Stimulated activated CD4-positive, alpha-beta T cell treated with anti-CD3 and anti-CD28 coated beads, Interleukin-2, amount 100 ng/mL, for 24 hours (primary cell): ENCODE data around the gene NUDT4.
"Not testable (repeated sequence)": the region's sequence is repeated elsewhere in the genome, so short reads cannot be mapped to it uniquely, and the experiment has no call there.

Experiments
- DNase-seq, 2 donors: peaks; one replicate each; pipeline ENCODE4 v3.0.0-alpha.2; 2020

Gene NUDT4

DNA sequence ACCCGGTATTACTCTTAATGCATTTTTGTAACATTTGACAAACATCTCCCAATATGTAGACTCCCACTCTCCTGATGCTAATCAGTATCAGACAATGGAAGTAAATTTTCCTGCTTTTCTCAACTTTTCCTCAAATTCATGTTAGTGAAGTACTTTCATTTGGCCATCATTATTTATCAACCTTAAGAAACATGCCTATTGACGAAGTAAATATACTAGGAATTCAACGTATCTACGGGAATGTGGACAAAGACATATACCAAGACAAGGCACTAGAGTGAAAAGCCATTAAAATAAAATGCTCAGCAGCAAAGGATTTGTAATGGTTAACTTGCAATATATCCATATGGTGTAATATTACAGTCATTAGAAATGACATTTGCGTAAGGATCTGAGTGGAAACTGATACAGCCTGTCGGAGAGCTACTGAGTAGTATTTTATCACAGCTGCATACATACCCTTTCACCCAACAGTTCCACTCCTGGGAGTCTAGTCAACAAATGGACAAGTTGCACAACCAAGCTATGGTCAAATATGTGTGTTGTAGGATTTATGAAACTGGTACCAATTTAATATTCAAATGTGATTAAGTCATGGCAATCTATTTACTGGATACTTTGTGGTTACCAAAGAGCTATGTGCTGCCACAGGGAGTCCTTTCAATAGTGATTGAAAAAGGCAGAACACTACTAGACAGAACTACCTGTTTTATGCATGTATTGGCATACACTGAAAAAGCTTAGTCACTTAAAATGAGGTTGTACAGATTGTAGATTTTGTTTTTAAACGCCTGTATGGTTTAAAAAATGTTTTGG, 26.5 kb downstream of the NUDT4 start:
- no peak for DNase-seq

DNA sequence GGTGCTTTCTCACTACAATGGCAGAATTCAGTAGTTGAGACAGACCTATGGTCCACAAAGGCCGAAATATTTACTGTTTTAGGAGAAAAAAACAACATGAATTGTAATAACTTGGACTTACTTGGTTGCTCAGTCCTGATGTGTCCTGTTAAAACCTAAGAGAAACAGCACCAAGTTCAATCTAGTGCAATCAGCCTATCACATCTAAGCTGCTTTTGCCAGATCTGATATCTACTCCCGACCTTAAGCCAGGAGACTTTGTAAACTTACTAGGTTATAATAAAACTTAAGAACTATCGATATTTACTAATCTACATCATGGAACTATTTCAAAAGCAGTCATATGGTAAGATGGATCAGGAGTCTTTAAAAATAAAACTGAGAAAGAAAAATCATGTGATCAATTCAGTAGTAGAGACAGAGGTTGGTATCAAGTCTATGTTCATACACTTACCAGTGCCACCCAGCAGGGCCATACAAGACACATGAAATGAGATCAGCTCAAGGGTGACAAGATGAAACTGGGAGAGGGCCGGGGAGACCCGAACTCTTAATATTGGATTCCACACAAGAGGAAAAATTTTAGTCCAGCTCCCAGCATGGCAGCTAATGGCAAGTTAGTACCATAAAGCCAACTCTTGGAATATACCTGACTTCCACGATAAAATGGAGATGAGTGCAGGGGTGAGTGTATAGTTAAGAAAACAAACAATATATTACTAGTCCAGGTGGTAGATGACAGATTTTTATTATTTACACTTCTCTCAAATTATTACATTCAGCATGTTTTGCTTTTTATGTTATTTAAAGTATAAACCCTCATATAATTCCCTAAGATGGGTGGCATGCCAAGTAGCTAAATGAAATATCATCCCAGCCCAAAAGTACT, 27.5 kb downstream of the NUDT4 start:
- DNase-seq = no peak

DNA sequence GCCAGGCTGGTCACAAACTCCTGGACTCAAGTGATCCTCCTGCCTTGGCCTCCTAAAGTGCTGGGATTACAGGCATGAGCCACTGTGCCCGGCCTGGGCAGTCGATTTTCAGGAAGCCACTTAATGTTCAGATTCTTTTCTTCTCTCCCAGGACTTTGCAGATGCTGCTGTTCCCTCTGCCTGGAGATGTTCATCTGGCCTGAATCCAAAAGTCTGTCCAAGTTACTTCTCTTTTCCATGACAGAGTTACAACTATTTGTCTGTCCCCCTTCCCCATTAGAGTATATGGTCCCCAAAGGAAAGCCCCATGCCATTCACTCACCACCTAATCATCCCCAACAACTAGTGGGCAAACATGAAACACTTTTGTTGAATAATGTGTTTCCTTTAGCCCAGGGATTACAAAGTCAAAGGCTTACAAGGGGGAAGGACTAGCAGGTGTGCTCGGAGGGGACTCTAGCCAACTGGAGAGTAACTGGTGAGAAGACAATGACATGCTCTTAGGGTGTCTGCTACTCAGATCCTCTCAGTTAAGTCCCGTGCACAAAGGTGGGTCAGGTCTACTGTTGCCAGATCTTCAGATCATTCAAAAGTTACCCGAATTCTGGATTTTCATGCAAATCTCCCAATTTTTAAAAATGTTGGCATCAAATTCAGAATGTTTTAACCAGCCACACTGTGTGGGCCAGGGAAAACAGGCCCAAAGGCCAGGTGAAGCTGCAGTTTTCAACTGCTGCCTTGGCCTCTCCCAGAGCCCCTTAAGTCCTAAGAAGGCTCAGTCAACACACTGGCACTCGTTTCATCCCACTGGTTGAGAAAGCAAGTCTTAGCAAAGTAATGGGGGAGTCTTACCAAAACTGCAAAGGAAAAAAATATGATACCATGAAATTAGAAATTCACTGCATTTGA, 29.6 kb downstream of the NUDT4 start:
- DNase-seq = no peak

DNA sequence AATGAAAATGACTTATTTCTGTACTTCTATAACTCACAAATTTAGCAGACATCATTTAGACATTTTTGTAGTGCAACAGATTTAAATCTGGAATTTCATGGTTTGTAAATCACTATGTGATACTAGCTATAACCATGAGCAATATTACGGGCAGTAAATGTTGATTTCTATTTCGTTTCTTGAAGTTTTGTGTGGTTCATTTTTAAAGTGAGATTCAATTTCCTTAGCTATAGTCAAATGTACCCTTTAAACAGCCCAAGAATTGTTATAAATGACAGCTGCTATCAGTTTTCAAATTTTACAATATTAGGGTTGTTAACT, 30.2 kb downstream of the NUDT4 start:
- DNase-seq = no peak

DNA sequence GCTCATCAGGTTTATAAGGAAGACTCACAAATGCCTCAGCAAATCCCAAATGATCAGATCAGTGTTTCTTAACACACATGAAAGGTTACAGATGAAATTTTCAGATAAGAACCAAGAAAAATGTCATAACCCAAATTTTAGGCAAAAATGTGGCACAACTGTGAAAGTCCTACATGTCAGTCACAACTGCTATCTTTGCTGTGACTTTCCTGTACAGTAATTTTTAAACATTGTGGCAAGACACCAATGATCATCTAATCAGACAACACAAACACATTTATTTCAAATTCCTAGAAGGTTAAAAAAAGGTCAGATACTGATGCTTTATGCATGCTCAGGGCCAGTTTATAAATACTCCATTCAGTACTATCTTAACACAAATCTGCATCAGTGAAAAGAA, 31.1 kb downstream of the NUDT4 start:
- DNase-seq = no peak

DNA sequence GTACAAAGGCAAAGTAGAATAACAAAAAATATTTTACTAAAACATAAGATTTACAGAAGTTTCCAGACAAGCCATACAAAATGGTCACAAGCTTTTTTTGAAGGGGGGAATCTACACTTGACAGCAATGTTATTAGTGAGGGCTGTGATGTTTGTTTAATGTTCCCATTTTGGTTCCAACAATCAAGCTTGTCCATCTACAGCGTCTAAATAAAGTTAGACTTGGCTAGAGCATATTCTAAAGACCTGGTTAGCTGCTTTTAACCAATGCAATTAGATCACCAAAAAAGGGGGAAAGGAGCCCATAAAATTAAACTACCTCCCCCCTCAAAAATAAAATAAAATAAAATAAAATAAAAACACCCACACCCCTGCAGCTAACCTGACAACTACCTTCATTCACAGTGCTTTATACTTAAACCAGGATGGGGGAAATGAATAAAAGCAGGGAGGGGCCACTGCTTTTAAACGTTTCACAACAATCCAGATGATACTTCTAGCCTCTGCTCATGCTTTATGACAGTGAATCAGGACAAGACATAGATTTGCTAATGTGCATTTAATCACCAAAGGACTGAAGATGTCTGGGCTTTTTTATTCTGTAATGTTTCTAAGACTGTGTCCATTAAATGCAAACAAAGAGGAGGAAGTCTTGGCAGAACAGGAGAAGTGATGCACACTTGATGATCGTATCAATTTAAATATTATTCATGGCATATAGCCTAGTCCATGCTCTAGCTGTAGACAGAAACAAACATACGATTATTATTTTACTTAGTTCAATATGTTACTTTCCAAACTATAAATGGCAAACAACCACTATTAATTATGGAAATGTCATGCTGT, 31.8 kb downstream of the NUDT4 start:
- not testable (repeated sequence) for DNase-seq

DNA sequence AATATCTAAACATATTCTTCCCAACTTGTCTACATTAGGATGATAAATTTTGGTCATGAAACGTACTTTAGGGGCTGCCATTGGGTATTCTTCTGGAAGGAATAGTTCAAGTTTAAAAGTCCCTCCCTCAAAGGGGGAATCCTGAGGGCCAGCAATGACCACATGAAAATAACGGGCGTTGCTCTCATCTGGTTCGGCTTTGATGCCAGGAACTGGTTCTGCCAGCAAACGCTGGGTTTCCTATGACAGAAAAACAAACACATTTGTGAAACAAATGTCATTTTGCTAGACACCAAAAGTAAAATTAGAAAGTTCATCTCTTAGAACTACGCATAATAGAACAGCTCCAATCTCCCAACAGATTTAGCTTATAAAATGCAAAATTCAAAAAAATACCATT, 33.3 kb downstream of the NUDT4 start:
- DNase-seq = not testable (repeated sequence)

DNA sequence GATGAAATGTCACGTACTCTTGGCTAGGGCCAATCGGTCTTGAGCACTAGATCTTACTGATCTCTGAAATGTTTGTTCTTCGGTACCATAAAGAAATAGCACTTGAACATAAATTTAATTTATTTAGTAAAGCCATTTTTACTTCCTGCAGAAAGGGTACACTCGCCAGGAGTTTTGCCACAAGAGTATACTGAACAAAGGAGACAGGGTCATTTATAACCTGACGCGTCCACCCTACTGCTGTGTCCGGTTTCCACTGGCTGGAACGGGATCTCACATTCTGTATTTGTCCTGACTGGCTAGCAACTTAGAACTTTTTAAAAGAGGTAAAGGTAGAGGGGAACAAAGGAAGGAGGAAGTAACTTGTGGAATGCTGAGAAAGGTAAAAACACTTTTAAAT, 34.7 kb downstream of the NUDT4 start:
- DNase-seq = not testable (repeated sequence)

DNA sequence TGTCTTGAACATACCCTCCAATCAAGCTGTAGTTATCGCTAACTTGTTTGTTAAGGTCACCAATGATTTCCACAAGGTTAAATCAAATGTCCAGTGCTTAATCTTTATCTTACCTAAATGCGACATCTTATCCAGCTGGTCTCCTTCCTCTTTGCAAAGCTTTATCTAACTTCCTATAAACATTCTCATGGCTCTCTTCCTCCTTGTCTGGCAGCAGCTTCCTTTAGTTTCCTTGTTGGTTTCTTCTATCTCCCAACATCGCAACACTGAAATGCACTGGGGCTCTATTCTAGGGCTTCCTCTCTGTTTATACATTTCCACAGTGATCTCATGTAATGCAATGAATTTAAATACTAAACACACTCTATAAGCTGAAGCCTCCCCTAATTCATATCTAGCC, 35.3 kb downstream of the NUDT4 start:
- DNase-seq = no peak

DNA sequence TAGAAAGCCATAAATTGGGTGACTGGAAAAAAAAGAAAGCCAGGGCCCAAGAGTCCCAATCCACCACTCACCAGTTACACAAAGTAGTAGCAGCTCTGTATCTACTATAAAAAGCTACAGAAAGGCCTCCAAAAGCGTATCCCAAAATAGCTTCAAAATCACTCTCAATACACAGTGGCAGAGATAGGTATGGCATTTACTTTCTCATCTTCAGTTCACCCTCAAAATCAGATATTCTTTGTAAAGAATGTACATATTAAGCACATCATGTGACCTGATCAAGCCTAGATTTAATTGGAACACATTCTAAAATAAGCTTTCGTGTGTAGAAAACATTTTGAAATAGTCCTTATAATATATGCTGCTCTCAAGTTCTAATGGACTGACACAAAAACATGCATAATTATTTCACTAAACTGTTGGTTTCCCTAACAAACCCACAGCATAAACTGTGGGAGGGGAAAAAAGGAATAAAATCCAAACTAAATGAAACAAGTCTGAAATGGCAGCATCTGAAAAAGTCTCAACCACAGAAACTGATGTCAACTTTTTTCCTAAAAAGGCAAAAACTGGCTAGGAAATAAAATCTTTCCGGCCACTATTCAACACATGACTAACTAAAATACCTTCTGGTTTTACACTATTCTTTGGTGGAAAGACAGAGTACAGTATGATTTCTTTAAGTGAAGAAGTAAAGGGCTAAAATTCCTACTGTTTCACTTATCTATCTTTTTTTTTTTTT, 38.2 kb downstream of the NUDT4 start:
- no peak for DNase-seq

DNA sequence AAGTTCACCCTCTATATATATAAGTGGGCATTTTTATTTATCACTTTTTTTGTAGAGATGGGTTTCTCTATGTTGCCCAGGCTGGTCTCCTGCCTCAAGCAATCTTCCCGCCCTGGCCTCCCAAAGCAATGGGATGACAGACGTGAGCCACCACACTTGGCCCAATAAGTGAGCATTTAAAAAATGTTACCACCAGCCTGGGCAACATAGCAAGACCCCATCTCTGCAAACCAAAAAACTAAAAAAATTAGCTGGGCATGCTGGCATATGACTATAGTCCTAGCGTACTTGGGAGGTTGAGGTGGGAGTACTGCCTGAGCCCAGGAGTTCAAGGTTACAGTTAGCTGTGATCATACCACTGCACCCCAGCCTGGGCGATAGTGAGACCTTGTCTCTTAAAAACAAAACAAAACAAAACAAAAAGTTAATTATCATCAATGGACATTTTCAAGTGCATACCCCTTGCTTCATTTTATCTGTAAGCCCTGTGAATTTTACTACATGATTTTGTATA, 40.3 kb downstream of the NUDT4 start:
- DNase-seq = no peak

DNA sequence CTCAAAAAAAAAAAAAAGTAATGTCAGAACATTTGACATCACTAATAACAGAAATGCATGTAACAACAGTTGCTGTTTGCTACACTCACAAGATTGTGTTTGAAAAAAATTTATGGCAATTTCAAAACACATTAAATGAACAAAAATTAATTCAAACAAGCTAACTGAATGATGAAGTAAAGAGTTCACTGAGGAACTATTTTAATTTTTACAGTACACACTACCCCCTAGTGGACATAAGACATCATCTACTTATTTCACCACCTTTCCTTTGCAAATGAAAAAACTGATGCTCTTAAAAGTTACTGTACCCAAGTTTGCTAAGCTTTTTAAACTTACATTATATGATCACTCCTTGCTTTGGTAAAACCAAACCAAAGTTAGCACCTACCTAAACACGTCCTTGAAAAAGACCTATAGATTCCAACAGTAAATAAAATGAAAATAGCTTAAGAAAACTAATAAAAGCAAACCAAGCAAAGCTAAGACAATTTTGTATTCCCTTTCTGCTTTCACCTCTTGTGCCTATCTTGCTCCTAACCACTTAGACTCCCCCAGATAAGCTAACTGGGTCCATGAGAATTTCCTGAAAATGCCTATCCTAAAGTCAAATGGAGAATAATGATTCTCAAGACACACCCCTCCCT, 41.8 kb downstream of the NUDT4 start:
- DNase-seq = no peak

DNA sequence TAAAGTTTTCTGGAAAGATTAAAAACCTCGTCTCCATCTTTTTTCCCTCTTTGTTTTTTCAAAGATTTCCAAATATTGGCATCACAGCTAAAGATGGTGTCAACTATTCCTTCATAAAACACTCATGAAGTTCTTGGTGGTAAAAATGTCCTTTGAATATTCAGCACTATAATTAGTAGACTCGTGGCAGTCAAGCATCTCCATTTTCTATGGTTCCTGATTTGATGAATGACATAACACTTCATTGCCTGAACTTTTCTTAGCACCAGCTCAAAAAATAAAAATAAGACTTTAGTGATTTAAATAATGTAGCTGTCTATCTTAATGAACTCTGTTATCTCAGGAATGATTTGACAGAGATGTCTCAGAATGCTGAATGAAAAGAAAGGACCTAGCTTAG, 44.3 kb downstream of the NUDT4 start:
- no peak for DNase-seq

DNA sequence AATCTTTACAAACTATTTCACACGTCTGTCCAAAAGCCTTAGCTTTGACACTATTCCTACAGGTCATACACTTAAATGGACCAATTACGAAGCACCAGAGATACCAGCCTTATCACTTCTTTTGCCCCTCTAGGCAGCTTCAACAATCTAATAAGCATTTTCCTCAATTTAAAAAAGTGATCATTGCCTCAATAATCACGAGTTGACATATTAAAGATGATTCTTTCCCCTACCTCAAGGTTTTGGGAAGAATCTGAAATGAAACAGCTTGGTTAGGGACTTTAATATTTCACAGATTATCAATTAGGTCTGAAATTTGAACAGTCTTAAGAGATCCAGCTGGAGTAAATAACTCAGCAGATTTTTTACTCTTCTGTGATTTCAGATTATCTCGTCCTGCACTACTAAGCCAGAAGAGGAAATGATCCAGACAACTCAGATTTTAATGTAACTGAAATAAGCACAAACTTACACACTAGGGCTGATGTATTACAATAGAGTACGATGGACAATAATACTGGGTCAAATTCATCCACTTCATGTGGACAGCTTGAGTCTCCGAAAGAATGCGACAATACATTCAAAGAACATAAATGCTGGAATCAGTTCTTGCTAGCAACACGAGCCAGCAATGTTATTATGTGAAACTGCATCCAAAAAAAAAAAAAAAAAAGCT, 48.1 kb downstream of the NUDT4 start:
- DNase-seq = no peak

DNA sequence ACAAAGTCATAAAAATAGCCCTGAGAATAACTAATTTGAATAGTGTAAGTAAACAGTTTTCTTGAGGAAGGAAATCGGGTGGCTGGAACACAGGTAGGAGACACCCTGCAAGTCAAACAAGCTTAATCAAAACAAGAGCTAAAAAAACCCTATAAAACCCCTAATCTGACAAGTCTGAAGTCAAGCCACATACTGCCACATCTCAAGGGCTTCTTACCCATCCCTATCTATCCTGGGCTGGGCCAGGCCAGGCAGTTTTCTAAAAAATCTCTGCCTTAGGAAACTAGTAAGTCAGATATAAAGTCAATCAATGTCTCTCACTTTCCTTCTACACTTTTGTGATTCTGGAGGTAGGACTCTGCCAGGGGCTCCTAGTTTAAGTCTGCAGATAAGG, 48.7 kb downstream of the NUDT4 start:
- DNase-seq = no peak

DNA sequence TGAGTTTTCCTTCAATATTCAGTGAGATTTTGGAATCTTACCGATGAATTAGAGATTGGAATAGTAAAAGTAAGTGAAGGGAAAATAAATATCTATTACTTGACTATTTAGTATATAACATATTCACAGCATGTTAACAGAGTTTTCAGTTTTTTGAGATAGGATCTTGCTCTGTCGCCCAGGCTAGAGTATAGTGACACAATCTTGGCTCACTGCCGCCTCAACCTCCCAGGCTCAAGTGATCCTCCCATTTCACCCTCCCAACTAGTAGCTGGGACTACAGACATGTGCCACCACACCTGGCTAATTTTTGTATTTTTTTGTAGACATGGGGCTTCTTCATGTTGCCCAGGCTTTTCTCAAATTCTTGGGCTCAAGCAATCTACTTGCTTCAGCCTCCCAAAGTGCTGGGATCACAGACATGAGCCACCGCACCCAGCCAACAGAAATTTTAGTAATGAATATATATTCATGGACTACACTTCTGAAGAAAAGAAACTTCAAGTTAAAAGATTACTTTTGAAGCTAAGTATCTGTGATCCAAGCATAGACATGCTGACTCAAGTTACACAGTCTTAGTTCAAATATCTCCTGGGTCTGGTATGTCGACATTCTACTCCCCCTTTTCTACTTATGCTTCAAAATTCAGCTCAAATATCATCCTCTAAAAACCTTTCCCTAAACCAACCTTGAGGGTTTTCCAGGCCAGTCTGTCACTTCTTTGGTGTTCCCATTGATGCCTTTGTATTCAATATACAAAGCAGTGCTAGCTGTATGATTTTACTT, 50.2 kb downstream of the NUDT4 start:
- no peak for DNase-seq

DNA sequence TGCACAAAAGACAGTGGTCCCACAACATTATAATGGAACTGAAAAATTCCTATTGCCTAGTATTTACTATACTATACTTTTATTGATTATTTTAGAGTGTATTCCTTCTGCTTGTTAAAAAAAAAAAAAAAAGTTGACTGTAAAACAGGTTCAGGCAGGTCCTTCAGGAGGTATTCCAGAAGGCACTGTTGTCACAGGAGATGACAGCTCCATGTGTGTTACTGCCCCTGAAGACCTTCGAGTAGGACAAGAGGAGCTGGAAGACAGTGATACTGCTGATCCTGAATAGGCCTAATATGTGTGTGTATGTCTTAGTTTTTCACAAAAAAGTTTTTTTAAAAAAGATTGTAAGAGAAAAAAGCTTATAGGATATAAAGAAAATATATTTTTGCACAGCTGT, 51.7 kb downstream of the NUDT4 start:
- no peak for DNase-seq

DNA sequence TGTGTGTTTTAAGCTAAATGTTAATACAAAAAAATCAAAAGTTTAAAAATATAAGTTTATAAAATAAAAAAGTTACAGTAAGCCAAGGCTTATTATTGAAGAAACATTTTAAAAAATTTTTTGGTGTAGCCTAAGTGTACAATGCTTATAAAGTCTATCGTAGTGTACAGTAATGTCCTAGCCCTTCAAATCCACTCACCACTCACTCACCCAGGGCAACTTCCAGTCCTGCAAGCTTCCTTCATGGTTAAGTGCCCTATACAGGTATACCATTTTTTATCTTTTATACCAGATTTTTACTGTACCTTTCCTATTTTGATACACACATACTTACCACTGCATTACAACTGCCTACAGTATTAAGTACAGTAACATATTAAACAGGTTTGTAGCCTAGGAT, 52.1 kb downstream of the NUDT4 start:
- DNase-seq = no peak

DNA sequence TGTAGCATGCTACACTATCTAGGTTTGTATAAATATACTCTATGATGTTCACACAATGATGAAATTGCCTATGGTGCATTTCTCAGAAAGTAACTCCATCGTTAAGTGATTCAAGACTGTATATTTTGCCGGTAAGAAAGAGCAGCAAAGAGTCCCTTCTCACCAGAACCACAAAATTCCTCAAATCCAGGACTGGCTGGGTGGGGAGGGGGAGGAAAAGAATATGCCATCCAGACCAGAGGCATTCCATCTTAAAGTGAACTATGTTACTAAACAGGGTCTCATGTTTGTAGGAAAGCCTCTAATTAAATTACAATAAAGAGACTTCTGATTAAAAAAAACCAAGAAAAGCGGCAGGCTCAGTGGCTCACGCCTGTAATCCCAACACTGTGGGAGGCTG, 52.6 kb downstream of the NUDT4 start:
- DNase-seq = no peak
